Measurements from ENCODE around the gene TAPBP.
"Not testable (repeated sequence)": the region's sequence is repeated elsewhere in the genome, so short reads cannot be mapped to it uniquely, and the experiment has no call there.

Gene TAPBP

GRCh38 chr6:33273924-33274902 is 39.7 kb downstream of the TAPBP start:
- DNase-seq = no peak

- DNase-seq = no peak
Measured at GRCh38 chr6:33273129-33273923, 40.6 kb downstream of the TAPBP start.

- DNase-seq = no peak
Measured at GRCh38 chr6:33272275-33273128, 41.4 kb downstream of the TAPBP start.

DNA sequence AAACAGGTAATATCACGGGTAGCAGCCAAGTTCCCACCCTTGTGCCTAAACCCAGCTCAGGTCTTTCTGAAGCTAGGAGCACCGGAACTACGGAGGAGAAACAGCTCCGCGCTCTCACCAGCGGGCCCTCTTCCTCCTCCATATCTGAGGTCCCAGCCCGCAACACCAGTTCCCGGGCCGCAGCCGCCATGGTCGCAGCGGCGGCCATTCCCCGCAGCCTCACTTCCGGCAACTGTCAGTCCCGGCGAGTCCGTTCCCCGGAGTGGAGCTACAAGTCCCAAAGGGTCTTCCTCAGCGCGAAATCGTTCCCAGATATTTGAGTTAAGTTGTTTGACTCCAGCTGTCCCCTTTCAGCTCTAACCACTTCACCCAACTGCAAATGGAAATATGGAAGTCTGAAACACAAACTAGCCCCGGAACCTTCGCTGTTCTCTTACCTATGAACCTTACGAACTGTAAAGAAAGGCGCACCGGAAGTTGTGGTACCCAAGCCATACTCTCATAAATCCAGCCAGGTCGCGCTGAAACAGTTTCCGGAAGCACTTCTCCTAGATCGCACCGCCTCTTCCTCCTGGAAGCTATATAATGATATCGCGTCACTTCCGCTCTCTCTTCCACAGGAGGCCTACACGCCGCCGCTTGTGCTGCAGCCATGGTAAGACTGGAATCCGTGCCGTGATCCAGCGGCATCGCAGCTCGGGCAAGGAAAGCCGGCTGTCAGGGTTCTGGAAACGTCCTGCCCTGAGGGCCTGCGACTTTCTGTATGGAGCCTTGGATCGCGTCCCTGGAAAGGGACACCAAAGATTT is 42.2 kb downstream of the TAPBP start, which contains the start of the genes RPS18 and VPS52:
Gene RPS18, plus strand, starts transcription at position 608 of the 807 bp plus-strand sequence. Its CDS starts 45 bp downstream, at position 653.
Gene VPS52, minus strand, starts transcription at position 409 of the 807 bp plus-strand sequence. Its CDS starts 201 bp downstream, at position 208.
- peak; percentile 87 for DNase-seq

DNA sequence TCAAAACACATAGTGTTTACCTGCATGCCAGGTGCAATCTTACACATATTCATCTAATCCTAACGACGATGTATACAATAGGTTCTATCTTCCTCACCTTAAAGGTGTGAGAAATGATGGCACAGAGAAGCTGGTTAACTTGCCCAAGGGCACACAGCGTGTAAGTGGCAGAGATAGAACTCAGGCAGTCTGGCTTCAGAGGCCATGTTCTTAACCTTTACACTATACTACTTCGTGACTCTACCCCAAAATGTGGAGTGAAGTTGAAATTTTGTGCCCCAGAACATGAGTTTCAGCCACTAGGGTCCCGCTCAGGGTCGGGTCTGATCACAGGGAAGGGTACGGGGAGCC is 42.8 kb downstream of the TAPBP start:
- DNase-seq = no peak

- DNase-seq = no peak
Measured at GRCh38 chr6:33264015-33264414, 49.9 kb downstream of the TAPBP start.

DNA sequence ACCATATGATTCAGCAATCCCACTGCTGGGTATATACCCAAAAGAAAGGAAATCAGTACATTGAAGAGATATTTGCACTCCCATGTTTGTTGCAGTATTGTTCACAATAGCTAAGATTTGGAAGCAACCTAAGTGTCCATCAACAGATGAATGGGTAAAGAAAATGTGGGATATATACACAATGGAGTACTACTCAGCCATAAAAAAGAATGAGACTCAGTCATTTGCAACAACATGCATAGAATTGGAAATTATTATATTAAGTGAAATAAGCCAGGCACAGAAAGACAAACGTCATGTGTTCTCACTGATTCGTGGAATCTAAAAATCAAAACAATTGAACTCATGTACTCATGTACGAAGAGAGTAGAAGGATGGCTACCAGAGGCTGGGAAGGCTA is 51.4 kb downstream of the TAPBP start:
- not testable (repeated sequence) for DNase-seq

DNA sequence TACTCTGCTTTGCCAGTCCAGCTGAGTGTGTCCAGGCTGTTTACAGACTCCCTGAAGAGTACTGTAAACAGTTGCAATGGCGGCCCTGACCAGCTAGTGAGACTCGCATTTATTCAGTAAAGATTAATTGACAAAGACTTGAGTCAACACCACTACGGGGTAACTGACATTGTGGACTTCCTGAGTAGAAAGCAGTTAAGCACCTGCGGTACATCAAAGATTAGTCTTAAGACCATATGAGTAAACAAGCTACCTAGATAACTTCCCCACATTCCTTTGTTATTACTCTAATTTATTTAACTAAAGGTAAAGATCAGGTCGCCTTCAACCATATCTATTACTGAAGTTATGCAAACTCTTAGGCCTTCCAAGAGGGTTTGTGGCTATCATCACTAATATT is 54.8 kb downstream of the TAPBP start:
- DNase-seq = no peak

DNA sequence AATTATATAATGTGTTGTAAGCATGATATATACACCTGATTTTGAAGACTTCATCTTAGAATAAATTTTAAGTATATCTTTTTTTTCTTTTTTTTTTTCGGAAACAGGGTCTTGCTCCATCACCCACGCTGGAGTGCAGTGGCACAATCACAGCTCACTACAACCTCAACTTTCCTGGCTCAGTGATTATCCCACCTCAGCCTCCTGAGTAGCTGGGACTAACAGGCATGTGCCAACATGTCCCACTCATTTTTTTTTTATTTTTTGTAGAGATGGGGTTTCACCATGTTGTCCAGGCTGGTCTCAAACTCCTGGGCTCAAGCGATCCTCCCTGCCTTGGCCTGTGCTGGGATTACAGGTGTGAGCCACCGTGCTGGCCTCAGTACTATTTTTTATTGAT is 59.3 kb downstream of the TAPBP start:
- no peak for DNase-seq

DNA sequence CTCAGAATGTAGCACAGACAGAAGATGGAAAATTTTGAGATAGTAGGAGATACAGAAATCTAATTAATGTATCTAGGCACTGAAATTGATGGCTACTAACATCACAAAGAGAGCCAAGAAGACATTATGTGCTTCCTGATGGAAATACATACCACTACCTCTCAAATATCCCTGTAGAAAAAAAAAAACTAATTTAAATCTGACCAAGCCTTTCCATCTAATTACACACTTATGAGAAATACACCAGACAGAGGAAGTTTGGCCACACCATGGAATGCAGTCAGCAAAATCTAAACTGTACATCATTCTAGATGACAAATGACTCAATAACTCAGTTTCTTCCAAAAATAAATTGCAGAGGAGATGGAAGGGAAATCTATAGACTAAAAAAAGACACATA is 61.1 kb downstream of the TAPBP start:
- DNase-seq = no peak

DNA sequence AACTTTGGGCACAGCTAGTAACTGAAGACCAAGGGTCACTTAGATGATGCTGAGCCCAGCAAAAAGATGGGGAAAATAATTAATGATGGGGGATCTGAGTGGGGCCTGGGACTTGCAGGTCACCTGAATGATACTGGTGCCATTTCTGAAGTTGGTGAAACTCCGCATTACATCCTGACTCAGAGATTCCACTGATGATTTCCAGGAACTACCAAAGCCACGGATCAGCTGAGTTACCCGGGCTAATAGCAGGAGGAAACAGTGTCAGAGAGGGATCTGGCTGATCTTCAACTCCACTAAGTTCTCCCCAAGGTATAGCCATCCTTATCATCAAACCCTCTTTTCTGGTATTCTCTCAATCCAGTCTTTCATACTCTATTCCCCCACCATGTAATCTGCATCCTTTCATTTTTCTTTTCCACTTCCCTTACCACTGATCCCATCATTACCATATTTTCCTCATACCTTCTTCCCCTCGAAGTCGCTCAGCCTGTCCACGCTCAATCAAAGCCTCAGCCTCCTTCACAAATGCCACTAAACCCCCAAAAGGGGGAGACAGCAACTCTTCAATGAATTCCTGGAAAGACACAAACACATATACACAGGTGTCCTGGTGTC is 62.4 kb downstream of the TAPBP start:
- DNase-seq = no peak

DNA sequence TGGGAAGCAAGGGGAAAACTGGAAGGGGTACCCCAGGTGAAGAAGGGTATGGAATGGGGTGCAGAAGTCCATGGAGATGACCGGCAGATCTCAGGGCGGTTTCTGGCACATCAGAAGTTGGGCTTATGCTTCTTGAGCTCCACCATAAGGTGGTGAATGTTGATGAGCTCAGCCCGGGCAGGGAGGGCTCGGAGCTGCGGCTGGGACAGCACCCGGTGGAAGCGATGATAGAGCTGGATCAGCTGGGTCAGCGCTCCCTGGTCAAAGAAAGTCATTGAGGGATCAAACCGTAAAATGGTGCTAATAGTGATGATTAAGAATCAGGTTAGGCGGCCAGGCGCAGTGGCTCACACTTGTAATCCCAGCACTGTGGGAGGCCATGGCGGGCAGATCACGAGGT is 63.1 kb downstream of the TAPBP start:
- no peak for DNase-seq

- no peak for DNase-seq
Measured at GRCh38 chr6:33249732-33250630, 63.9 kb downstream of the TAPBP start.

Measured in NK-92 treated with Interleukin-12 subunit alpha and Interleukin-12 subunit beta, amount 100 ng/mL, for 24 hours (cell line).